GM21423 (cell line): ENCODE data around the gene ST13.
"Not testable (repeated sequence)": the region's sequence is repeated elsewhere in the genome, so short reads cannot be mapped to it uniquely, and the experiment has no call there.

Experiments
- ATAC-seq: cut with Tn5 transposase; IDR thresholded peaks from one replicate; pipeline ENCODE4 v1.9.1; 2021; ENCODE audit warnings: mild to moderate bottlenecking, moderate library complexity; ENCODE audit not compliant: unreplicated experiment

Gene ST13

DNA sequence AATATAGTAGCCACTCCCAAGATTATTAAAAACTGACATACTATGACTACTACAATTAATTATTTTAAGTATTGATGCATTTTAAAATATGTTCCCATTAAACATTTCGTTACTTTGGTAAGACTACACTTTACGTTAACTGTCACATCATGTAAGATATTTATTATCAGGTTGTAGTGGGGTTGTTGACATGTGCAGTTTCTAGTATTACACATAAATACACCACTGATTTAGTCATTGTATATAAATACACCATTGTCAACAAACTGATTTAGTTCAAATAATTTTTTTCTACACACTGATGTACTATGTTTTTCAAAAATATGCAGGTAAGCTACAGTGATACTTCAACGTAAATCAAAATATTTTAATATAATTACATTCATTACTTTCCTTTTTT lies 11.5 kb downstream of the ST13 start:
- no peak for ATAC-seq

DNA sequence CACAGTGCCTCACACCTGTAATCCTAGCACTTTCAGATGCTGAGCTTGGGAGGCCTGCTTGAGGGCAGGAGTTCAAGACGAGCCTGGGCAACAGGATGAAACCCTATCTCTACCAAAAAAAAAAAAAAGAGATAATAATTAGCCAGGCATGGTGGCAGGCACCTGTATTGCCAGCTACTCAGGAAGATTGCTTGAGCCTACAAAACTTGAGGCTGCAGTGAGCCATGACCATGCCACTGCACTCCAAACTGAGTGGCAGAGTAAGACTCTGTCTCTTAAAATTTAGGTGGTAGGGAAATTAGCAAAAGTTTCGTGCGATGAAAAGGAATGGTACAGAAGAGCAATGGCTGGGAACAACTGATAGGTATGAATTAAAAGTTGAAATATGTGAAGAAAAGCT lies 18.0 kb downstream of the ST13 start:
- no peak for ATAC-seq

DNA sequence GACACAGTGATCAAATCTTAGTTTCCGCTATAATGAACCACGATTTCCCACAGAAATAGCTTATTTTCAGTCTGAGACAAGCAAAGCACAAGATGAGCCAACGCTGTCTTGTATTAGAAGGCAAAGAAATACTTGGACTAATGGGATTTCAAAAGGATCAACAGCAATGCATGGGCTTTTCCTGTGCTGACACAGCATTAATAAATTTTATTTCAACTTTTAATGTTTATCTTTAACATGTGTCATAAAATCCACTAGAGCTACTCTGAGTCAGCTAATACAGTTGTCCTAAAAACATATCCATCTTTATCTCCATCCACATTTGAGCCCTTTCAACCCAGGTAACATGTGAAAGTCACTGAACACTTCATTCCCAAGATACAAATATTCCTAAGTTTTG lies 21.8 kb downstream of the ST13 start:
- ATAC-seq = no peak

DNA sequence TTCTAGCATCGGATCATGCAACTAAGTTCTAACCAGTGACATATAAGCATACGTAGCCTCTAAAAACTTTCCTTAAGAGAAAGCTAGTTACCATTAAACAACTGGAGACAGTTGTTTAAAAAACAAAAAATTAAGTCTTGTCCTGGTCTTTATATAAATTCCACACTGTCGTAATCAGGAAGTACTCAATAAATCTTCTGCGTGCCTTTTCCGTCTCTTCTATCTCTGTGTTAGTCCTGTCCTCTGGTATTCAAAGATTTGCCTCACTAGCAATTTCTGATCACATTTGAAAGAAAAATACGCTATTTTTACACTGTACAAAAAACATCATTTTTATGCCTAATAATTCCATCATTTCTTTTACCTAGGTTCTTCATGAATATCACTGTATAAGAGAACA lies 27.3 kb downstream of the ST13 start:
- no peak for ATAC-seq

DNA sequence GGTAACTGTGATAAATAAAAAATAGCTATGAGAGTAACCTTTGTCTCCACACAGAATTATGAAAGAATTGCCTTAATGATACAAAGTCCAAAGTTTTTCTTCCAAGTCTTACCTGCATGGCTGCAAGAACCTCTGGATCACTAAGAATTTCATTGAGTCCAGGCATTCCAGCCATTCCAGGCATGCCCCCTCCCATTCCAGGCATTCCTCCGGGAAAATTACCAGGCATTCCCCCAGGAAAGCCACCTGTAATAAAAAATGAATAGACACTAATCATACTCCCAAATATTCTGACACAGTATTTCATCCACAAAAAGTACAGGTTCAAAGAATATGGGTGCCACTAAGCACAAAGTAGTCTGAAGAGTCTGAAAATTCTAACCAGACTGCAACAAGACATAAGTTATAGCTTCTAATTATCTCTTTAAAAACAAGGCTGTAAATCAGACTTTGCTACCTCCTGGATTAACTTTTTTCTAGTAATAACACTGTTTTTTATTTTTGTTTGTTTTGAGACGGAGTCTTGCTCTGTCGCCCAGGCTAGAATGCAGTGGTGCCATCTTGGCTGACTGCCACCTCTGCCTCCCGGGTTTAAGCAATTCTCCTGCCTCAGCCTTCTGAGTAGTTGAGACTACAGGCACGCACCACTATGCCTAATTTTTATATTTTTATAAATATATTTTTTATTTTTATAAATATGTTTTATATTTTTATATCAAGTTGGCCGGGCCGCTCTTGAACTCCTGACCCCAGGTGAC lies 29.3 kb downstream of the ST13 start:
- ATAC-seq = no peak

DNA sequence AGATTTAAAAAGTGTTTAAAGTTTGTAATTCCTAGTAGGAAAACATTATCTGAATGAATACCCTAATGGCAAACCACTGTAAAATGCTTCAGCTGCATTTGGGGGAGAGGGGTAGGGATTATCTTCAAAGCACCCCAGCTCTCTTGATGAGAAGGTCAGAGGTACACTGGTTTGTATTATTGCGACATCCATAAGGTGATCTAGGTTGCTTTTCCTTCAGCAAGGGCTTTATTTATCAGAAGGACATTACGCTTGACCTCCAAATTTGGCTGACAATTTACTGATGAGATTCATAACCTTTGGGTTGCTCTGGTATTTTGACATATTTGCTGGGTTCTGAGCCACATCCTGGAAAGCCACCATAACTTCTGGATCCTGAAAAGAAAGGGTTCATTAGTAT lies 30.1 kb downstream of the ST13 start:
- not testable (repeated sequence) for ATAC-seq

DNA sequence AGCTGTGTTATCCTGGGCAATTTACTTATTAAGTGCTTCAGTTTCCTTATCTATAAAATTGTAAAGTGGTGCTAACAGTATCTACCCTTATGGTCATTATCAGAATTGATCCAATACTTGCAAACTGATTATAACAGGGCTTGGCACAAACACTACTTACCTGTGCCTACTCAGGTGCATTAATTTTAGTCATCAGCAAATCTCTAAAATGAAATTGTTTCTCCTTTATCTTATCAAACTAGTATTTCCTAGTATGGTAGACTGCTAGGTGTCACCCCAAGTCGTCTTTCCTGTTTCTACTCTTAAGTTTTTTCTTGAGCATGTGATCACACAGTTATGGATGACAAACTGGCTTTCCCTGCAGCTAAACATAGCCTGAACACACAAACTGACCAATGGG lies 33.0 kb downstream of the ST13 start:
- no peak for ATAC-seq

DNA sequence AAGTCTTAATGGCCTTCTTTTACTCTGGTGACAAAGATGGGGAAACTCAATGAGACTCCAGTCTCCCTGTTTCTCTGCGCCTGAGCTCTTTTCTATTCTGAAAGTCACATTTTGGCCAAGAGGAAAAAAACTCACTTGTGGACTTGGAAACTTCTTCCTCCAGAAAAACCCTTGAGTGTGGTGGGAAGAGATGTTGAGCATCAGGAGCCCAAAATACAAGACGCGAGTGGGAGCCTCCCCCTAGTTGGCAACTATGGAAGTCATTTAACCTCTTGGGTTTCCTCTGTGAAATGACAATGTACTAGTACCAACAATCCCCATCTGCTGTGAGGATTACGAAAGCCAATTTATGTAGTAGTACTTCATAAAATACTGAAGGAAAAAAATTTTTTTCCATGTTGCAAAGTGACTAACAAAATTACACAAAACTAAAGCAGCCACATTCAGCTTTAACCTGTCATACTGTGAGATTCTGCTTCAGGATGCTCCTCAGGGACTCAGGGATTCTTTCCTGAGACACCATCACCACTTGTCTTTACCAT lies 36.8 kb downstream of the ST13 start:
- ATAC-seq = no peak

DNA sequence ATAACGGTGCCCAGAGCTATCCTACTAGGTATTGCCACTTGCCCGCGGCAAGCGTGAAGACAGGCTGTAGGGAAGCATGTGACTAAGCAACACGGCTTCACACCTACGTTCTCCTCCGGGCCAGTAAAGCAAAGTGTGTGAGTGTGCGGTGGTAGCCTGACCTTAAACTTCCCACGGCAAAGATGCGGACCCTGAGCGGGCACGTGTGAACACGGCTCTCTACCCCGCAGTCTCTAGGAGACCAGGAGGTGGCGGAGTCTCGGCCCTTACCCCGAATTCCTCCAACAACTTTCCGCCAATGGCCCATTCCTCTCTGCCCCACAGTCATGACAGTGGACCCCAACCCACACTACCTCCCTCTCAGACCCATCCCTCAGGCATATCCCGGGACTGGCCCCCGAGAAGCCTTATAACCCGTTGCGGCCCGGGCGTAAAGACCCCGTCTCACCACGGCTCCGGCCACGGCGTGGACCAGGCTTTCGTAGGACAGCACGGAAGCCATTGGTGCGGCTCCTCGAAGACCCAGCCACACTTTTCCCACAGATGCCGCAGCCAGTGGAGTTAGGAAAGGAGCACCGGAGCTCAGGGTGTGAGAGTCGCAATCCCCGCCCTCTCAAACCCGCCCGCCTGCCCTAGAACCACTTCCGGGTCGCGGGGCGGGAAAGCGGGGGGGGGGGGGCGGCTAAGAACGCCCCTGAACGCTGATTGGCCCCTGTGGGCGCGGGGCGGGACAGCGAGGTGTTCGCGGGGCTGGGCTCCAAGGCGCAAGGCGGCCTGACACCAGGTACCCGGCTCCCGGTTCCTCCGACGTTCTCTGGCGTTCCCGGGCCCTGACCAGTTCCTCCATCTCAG lies 37.5 kb downstream of the ST13 start, which contains the start of gene SLC25A17:
Gene SLC25A17 (minus strand): TSS at position 600 of the 852 bp plus-strand sequence. CDS start 98 bp downstream, at position 502.
- ATAC-seq = peak; percentile 81

DNA sequence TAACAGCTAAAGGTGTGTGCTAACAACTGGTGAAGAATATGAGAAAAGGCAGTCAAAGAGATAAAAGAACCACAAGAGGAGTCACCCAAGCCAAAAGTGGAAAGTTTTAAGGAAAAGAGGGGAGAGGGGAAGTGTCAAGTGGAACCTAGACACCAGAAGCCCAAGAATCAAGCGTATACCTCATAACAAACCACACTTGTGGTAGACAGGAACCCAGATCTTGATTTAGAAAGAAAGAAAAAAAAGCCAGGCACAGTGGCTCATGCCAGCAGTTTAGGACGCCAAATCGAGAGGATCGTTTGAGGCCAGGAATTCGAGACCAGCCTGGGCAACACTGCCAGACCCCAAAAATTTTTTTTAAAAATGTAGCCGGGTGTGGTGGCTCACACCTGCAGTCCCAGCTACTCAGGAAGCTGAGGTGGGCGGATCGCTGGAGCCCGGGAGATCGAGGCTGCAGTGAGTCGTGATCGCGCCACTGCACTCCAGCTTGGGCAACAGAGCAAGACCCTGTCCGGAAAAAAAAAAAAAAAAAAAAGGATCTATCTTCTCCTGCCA lies 38.2 kb downstream of the ST13 start:
- ATAC-seq = no peak

DNA sequence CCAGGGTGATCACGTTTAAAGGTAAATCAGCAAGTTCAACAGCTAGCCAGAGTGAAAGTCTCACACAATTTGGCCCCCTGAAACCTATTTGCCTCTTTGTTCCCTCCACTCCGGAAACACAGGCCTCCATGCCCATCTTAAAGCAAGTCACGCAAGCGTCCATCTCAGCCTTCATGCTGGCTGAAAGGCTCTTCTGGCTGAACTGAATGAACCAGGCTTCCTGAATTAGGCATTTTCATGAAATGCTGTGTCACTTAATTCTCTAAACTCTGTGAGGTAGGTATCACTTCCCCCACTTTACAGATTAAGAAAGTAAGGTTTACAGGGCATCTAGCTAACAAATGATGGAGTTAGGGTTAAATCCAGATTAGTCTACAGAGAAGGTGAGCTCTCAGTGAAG lies 38.7 kb downstream of the ST13 start:
- ATAC-seq = no peak

DNA sequence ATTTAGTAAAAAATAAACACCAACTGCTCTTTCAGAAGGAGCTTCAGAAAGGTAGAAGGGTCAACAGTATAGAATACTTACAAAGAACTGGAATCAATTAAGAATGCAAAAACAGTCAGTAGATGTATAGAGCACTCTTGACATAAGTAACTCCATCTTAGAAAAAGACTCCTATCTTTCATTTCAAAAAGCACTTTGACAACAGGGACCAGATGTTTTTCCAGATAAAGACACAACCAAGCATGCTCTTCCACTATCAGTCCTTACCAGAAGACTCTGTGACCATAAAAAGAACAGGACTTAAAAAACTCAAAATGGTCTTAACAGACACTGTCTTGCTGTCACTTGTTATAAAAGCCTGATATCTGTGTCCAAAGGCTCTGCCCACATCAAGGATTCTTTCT lies 42.5 kb downstream of the ST13 start:
- ATAC-seq = no peak

DNA sequence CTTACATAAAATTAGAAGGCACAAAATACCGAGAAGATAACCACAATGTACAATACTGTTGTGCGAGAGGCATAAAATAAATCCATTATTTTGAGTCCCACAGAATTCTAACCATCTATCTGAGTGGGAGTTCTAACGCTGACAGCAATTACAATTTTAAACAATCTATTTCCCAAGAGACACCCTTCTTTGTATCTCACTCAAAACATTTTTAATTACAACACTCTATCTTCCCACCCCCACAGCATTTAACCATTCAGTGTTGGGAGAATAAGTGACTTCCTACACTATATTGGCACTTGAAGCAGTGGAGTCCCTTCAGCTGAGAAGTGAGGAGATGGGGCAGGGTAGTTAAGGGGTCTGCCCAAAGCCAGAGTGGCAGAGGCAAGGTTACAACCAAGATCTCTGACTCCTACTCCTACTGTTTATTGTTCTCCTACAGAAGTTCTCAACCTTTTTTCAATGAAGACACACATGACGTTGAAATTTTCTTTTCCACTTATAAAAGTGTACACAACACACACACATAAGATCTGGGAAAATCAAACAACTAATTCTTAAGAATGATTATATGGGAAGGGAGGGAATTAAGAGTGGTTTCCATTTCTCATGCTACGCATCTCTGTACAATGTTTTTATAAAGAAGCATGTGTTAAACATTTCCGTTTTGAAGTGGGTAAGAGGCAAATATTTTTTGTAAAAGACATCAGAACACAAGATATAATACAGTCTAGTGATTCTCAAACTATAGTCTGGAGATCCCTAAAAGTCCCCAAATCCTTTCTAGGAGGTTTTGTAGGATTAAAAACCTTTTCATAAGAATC lies 48.2 kb downstream of the ST13 start:
- no peak for ATAC-seq

DNA sequence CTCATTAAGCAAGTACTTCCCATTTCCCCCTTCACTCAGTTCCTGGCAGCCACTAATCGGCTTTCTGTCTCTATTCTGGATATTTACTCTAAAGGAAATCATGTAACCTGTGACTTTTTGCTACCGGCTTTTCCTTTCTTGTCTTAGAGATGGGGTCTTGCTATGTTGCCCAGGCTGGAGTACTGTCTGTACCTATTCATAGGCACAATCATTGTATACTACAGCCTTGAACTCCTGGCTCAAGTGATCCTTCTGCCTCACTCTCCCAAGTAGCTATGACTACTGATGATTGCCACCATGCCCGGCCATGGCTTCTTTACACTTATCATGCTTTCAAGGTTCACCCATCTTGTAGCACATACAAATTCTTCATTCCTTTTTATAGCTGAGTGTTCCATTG lies 49.7 kb downstream of the ST13 start:
- ATAC-seq = no peak

DNA sequence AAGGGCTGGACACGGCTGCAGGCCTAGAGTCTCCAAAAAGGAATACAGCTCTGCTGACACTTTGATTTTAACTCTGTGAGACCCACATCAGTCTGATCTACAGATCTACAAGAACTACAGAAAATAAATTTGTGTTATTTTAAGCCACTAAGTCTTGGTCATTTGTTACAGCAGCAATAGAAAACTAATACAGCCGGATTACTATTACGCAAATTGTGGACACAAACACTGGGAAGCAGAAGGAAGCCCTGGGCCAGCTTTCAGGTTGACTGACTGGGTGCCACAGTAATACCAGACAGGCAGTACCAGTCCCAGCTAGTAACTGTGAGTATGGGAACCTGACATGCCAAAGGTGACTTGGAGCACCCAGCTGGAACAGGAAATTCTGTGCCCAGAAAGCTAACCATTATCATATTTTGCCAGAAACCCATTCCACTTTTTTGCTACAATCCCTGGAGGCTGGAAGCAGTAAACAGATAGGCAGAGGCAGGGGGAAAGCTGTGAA lies 50.7 kb downstream of the ST13 start:
- ATAC-seq = no peak

DNA sequence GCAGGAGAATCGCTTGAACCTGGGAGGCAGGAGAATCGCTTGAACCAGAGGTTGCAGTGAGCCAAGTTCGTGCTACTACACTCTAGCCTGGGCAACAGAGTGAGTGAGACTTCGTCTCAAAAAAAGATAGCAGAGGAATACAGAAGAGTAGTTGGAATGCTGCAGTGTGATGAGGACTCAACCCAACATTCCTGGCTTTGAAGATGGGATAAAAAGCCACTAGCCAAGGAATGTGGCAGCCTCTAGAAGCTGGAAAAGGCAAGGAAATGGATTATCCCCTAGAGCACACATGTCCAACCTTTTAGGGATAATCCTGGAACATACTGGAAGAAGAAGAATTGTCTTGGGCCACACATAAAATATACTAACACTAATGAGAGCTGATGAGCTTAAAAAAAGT lies 51.2 kb downstream of the ST13 start:
- no peak for ATAC-seq

DNA sequence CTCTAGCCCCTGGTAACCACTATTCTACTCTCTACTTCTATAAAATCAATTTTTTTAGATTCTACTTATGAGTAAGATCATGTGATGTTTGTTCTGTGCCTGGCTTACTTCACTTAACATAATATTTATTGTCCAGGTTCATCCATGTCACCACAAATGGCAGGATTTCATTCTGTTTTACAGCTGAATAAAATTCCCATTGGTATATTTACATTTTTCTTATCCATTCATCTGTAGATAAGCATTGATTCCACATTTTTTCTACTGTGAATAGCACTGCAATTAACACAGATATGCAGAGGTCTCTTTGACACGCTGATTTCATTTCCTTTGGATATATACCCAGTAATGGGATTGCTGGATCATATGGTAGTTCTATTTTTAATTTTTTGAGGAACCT lies 53.1 kb downstream of the ST13 start:
- ATAC-seq = no peak

DNA sequence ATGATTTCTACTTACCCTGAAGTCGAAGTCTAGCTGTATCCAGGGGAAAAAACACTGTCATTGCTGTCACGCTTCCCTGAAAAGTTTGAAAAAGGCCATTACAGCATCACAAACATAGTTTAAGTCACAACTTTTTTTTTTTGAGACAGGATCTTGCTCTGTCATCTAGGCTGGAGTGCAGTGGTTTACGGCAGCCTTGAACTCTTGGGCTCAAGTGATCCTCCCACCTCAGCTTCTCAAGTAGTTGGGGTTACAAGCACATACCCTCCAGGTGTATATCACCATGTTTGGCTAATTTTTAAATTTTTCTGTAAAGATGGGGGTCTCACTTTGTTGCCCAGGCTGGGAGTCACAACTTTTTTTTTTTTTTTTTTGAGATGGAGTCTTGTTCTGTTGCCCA lies 57.4 kb downstream of the ST13 start:
- ATAC-seq = no peak

DNA sequence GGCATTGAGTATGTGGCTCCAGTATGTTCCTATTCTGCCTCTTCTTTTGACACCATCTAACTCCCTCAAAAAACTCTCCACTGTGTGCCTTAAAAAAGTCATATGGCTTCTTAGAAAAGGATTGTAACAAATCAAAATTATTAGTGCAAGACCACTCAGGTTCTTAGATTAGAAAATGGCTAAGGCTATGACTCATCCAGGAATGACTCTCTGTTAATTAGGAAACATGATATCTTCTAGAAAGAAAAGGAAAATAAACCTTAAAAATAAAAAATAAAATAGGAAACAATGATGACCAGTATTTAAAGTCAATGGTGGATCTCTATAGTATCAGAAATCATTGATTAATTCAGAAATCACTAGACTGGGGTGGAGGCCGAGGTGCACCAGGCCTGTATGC lies 59.0 kb downstream of the ST13 start:
- ATAC-seq = no peak

DNA sequence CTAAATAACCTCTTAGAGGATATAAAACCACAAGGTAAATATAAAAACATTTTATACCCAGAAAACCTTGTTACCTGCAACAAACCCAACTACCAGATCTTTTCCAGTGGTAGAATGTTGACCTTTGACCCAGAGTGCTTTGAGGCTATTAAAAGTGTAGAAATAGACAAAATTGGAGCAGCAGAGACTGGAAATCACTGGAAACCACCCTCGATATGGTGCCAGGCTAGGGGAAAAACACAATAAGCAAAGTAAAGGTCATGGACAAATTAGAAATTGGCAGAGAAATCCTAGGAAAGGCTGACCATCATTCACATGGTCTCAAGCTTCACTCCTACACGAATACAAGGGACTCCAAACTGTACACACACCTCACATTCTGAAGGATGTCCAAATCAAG lies 64.0 kb downstream of the ST13 start:
- no peak for ATAC-seq

DNA sequence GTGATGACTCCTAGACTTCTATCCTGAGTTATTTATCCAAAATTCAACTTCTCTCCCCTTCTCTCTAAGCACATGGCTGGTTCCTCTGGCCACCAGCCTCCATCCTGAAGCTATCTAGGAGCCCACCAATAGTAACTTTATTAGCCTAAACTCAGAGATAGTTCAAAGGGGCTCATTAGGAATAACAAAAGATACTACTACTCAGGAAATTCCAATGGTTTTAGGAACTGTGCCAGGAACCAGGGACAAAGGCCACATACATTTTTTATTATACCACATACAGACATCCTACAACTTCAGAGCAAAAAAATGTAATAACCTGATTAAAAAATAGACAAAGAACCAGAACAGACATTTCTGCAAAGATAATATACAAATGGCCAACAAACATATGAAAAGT lies 65.2 kb downstream of the ST13 start:
- no peak for ATAC-seq
